Immature natural killer cell (primary cell): Measurements from ENCODE around the gene METTL5. TPM values are rescaled to one million over a fixed set of nuclear protein-coding genes. Genes with fewer than 3 reads are reported as not detected.
"Not testable (repeated sequence)": the region's sequence is repeated elsewhere in the genome, so short reads cannot be mapped to it uniquely, and the experiment has no call there.

ENCODE experiments used
- DNase-seq, 3 donors: peaks; one replicate each; pipeline ENCODE4 v3.0.0; 2022; ENCODE audit warnings: mixed read lengths in 1 of 3
- H3K27ac Mint-ChIP-seq, 6 donors: one replicate each; pipeline ENCODE4 v1.8.0; 2020; ENCODE audit warnings: mixed read lengths in 6 of 6, mild to moderate bottlenecking in 5 of 6, inconsistent platforms in 4 of 6, moderate library complexity in 3 of 6
- H3K27me3 Mint-ChIP-seq, 3 donors: one replicate each; pipeline ENCODE4 v1.8.0; 2020 to 2021; ENCODE audit warnings: low read depth in 3 of 3, mild to moderate bottlenecking in 3 of 3, mixed read lengths in 3 of 3, moderate library complexity in 3 of 3, inconsistent platforms in 1 of 3
- H3K36me3 Mint-ChIP-seq, 3 donors: one replicate each; pipeline ENCODE4 v1.8.0; 2020; ENCODE audit warnings: mixed read lengths in 3 of 3, inconsistent platforms in 2 of 3, mild to moderate bottlenecking in 2 of 3
- H3K4me1 Mint-ChIP-seq, 2 donors: one replicate each; pipeline ENCODE4 v1.8.0; 2020; ENCODE audit warnings: inconsistent platforms in 2 of 2, mild to moderate bottlenecking in 2 of 2, mixed read lengths in 2 of 2, moderate library complexity in 1 of 2
- H3K4me3 Mint-ChIP-seq, 5 donors: one replicate each; pipeline ENCODE4 v1.8.0; 2020; ENCODE audit warnings: mild to moderate bottlenecking in 5 of 5, mixed read lengths in 5 of 5, inconsistent platforms in 3 of 5, moderate library complexity in 3 of 5
- H3K9me3 Mint-ChIP-seq, 6 donors: one replicate each; pipeline ENCODE4 v1.8.0; 2020; ENCODE audit warnings: mild to moderate bottlenecking in 6 of 6, mixed read lengths in 6 of 6, inconsistent platforms in 4 of 6, moderate library complexity in 3 of 6
- polyA plus RNA-seq, 3 donors: library from polyadenylated mRNA; unstranded; fragments of 300-500 nt; fragmentation: Illumina TruSeq; gene quantifications; one replicate each; pipeline ENCODE4 v1.2.3, GENCODE V29; 2021

METTL5 gene
- polyA plus RNA-seq: 100 to 1,000 TPM in 1 of 3 donors, 10 to 100 TPM in 2; 78.5 to 147 (median 97.5) TPM

GRCh38 chr2:169824373-169825333 is at the start of gene METTL5:
Gene METTL5 (minus strand): TSS chr2:169824905. CDS start chr2:169824597, 308 bp downstream.
- H3K9me3 Mint-ChIP-seq: peaks cover 0 to 1% (median 0%) of the 10 kb centered on the region in 6 donors
- H3K36me3 Mint-ChIP-seq: peaks cover 0 to 3% (median 3%) of the 10 kb centered on the region in 3 donors
- H3K4me1 Mint-ChIP-seq: peaks cover 53 to 84% of the 10 kb centered on the region in 2 donors
- H3K27me3 Mint-ChIP-seq: peaks cover 5 to 10% (median 10%) of the 10 kb centered on the region in 3 donors
- DNase-seq: peak; percentile 77 to 79 (median 77)
- peak within 1 kb of the TSS; percentile 86 to 91 (median 90) for H3K27ac Mint-ChIP-seq
- peak within 1 kb of the TSS; percentile 86 to 96 (median 94) for H3K4me3 Mint-ChIP-seq

- Mint-ChIP-seq H3K9me3 (no peaks in the 10 kb centered on the region), H3K27ac (no peak overlapping the region), H3K36me3 (peaks cover 0 to 11% (median 5%) of the 10 kb centered on the region in 3 donors), H3K4me1 (peaks cover 10 to 46% of the 10 kb centered on the region in 2 donors), H3K4me3 (no peak overlapping the region), H3K27me3 (peaks cover 0 to 2% (median 0%) of the 10 kb centered on the region in 3 donors)
- DNase-seq: no peak
These were observed 47.3 kb upstream of the METTL5 start for GRCh38 chr2:169871994-169872393.

- not testable (repeated sequence) for H3K27me3 Mint-ChIP-seq, DNase-seq, H3K36me3 Mint-ChIP-seq, H3K4me3 Mint-ChIP-seq, H3K9me3 Mint-ChIP-seq, H3K27ac Mint-ChIP-seq
- peaks cover 11 to 46% of the 10 kb centered on the region in 2 donors for H3K4me1 Mint-ChIP-seq
These were observed 46.7 kb upstream of the METTL5 start for GRCh38 chr2:169871369-169871768.

- no peak for DNase-seq
- H3K27me3 Mint-ChIP-seq: no peaks in the 10 kb centered on the region
- H3K27ac Mint-ChIP-seq: peak overlapping the region in 1 of 6 donors; percentile 6
- H3K4me3 Mint-ChIP-seq: no peak overlapping the region
- H3K36me3 Mint-ChIP-seq: no peaks in the 10 kb centered on the region
- H3K4me1 Mint-ChIP-seq: peaks cover 16 to 43% of the 10 kb centered on the region in 2 donors
- no peaks in the 10 kb centered on the region for H3K9me3 Mint-ChIP-seq
These were observed 44.2 kb upstream of the METTL5 start for GRCh38 chr2:169868951-169869350.

GRCh38 chr2:169867579-169867978 is 42.9 kb upstream of the METTL5 start:
- H3K4me1 Mint-ChIP-seq: peaks cover 29 to 57% of the 10 kb centered on the region in 2 donors
- H3K36me3 Mint-ChIP-seq: no peaks in the 10 kb centered on the region
- peaks cover 0 to 1% (median 0%) of the 10 kb centered on the region in 3 donors for H3K27me3 Mint-ChIP-seq
- DNase-seq: no peak
- H3K9me3 Mint-ChIP-seq: no peaks in the 10 kb centered on the region
- no peak overlapping the region for H3K4me3 Mint-ChIP-seq
- H3K27ac Mint-ChIP-seq: no peak overlapping the region

- H3K4me1 Mint-ChIP-seq: peaks cover 36 to 69% of the 10 kb centered on the region in 2 donors
- not testable (repeated sequence) for H3K4me3 Mint-ChIP-seq, H3K27me3 Mint-ChIP-seq, DNase-seq, H3K36me3 Mint-ChIP-seq, H3K27ac Mint-ChIP-seq, H3K9me3 Mint-ChIP-seq
These were observed 41.5 kb upstream of the METTL5 start for GRCh38 chr2:169866230-169866629.

GRCh38 chr2:169865492-169865891 is 40.8 kb upstream of the METTL5 start:
- Mint-ChIP-seq H3K36me3 (peaks cover 0 to 4% (median 0%) of the 10 kb centered on the region in 3 donors), H3K27me3 (peaks cover 0 to 2% (median 1%) of the 10 kb centered on the region in 3 donors), H3K4me3 (no peak overlapping the region), H3K9me3 (no peaks in the 10 kb centered on the region), H3K4me1 (peaks cover 36 to 66% of the 10 kb centered on the region in 2 donors), H3K27ac (peak overlapping the region in 1 of 6 donors; percentile 29)
- DNase-seq: no peak

GRCh38 chr2:169862816-169863215 is 38.1 kb upstream of the METTL5 start:
- no peak for DNase-seq
- Mint-ChIP-seq H3K36me3 (peaks cover 0 to 4% (median 0%) of the 10 kb centered on the region in 3 donors), H3K4me1 (peaks cover 39 to 53% of the 10 kb centered on the region in 2 donors), H3K27me3 (peaks cover 0 to 2% (median 1%) of the 10 kb centered on the region in 3 donors), H3K4me3 (no peak overlapping the region), H3K27ac (no peak overlapping the region), H3K9me3 (no peaks in the 10 kb centered on the region)

- DNase-seq: no peak
- H3K9me3 Mint-ChIP-seq: no peaks in the 10 kb centered on the region
- peaks cover 0 to 2% (median 1%) of the 10 kb centered on the region in 3 donors for H3K27me3 Mint-ChIP-seq
- no peak overlapping the region for H3K4me3 Mint-ChIP-seq
- H3K4me1 Mint-ChIP-seq: peaks cover 31 to 39% of the 10 kb centered on the region in 2 donors
- H3K27ac Mint-ChIP-seq: no peak overlapping the region
- H3K36me3 Mint-ChIP-seq: peaks cover 0 to 4% (median 0%) of the 10 kb centered on the region in 3 donors
These were observed 35.4 kb upstream of the METTL5 start for GRCh38 chr2:169860149-169860548.

GRCh38 chr2:169859423-169859822 is 34.7 kb upstream of the METTL5 start:
- H3K27me3 Mint-ChIP-seq: peaks cover 0 to 2% (median 1%) of the 10 kb centered on the region in 3 donors

GRCh38 chr2:169855281-169856258 is 30.9 kb upstream of the METTL5 start:
- H3K27me3 Mint-ChIP-seq, H3K36me3 Mint-ChIP-seq, H3K4me3 Mint-ChIP-seq, DNase-seq, H3K9me3 Mint-ChIP-seq, H3K27ac Mint-ChIP-seq: not testable (repeated sequence)
- peaks cover 21 to 28% of the 10 kb centered on the region in 2 donors for H3K4me1 Mint-ChIP-seq

More at GRCh38 chr2:169859423-169859822, 34.7 kb upstream of the METTL5 start:
- H3K36me3 Mint-ChIP-seq: peaks cover 0 to 4% (median 0%) of the 10 kb centered on the region in 3 donors
- no peak for DNase-seq
- no peaks in the 10 kb centered on the region for H3K9me3 Mint-ChIP-seq
- peaks cover 30 to 38% of the 10 kb centered on the region in 2 donors for H3K4me1 Mint-ChIP-seq
- no peak overlapping the region for H3K4me3 Mint-ChIP-seq
- no peak overlapping the region for H3K27ac Mint-ChIP-seq

- no peaks in the 10 kb centered on the region for H3K27me3 Mint-ChIP-seq
- DNase-seq: no peak
- peak overlapping the region in 4 of 6 donors; percentile 15 to 49 (median 30) for H3K27ac Mint-ChIP-seq
- no peak overlapping the region for H3K4me3 Mint-ChIP-seq
- no peaks in the 10 kb centered on the region for H3K9me3 Mint-ChIP-seq
- H3K4me1 Mint-ChIP-seq: peaks cover 21 to 31% of the 10 kb centered on the region in 2 donors
- peaks cover 3 to 5% (median 5%) of the 10 kb centered on the region in 3 donors for H3K36me3 Mint-ChIP-seq
These were observed 28.4 kb upstream of the METTL5 start for GRCh38 chr2:169853041-169853668.

GRCh38 chr2:169849710-169850109 is 25.0 kb upstream of the METTL5 start:
- Mint-ChIP-seq H3K27ac (no peak overlapping the region), H3K4me3 (no peak overlapping the region), H3K9me3 (peaks cover 0 to 2% (median 0%) of the 10 kb centered on the region in 6 donors), H3K36me3 (peaks cover 5 to 6% (median 5%) of the 10 kb centered on the region in 3 donors), H3K4me1 (peaks cover 31 to 57% of the 10 kb centered on the region in 2 donors), H3K27me3 (no peaks in the 10 kb centered on the region)
- DNase-seq: no peak
